ENCODE results near the gene FCHSD2. TPM values are rescaled to one million over a fixed set of nuclear protein-coding genes. Genes with fewer than 3 reads are reported as not detected.

Gene FCHSD2
- total and polyA plus RNA-seq, 2 donors (not counting 3 experiments of a cell fraction or from before 2014, with no cell fraction given) = 20.8 to 56.9 TPM

DNA sequence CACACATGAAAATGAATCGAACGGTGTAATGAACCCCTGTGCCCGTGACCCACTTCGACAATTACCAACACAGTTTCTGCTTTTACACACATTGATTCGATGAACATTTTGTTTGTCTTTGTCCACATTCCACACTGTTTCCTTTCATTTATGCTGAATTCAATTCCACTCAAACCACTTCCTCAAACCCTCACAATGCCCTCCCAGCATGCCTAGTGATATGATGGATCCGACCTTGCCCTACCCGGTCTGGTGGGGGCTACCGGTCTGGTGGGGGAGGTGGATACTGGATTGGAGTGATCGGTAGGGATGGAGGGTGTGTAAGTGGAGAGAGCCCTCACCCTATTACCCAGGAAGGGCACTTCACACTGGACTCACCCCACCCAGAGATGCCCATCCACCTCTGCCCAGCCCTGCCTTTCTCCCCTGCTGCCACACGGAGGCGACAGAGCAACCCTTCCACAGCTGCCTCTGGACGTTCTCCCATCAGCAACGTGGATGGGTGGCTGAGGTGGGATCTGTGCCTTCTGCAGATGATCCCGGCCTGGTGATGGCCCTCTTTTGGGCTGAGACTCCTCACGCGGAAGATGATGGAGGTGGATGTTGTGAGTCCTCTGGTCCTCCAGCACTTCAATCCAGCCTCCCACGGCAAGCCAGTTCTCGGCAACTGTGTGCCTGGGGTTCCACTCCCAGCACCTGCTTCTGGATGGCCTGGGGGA lies 43.0 kb upstream of the FCHSD2 start:
- H3K27me3 ChIP-seq (ENCODE audit: control insufficient read depth in 2 of 2, insufficient read depth in 2 of 2, low read length in 2 of 2) = no peaks in the 10 kb centered on the region
- DNase-seq (ENCODE audit: low read depth, low spot score) = peak; percentile 75
- peaks cover 23% of the 10 kb centered on the region for H3K4me1 ChIP-seq (ENCODE audit: control insufficient read depth, extremely low read depth, insufficient read depth, low read length)
- CTCF ChIA-PET = interaction anchor here (0.6 to 5.1 kb wide), 28 partner anchors 7 to 501 kb away, joined by 3 to 110 read pairs (median 6); partner anchors contain the start of genes FCHSD2 and P2RY2
- peak overlapping the region; percentile 53 for H3K4me2 ChIP-seq (ENCODE audit: insufficient read depth, low read length)
- H2AFZ ChIP-seq (ENCODE audit: low read depth, low read length) = peak overlapping the region; percentile 88
- H4K20me1 ChIP-seq (replicated peaks; ENCODE audit: control insufficient read depth, extremely low read depth, insufficient read depth, low read length) = no peaks in the 10 kb centered on the region
- FAIRE-seq = no peak
- peak overlapping the region in 1 of 3 experiments; percentile 24 for H3K4me3 ChIP-seq (replicated peaks in 1 of 3; ENCODE audit: insufficient read depth in 1 of 3, low read depth in 1 of 3, low read length in 3 of 3)
- H3K9me3 ChIP-seq (replicated peaks; ENCODE audit: control insufficient read depth, insufficient read depth, low read length) = no peaks in the 10 kb centered on the region
- TSS peak; percentile 34 for BruUV-seq (replicated peaks)
- POLR2A ChIA-PET = interaction anchor here (1.2 kb wide), 2 partner anchors 8 to 104 kb away, joined by 3 to 4 read pairs; no protein-coding TSS in a partner anchor
- dilution Hi-C loops (cut with MboI; ENCODE audit: extremely low pct_ligation_motif_present, low sequenced_read_pairs) (no loop called here), intact Hi-C loops (cut with micrococcal nuclease) (loop anchor here (1.0 kb wide), 8 partner anchors 8 to 208 kb away; partner anchors contain the start of gene P2RY2)
- H3K9ac ChIP-seq (replicated peaks; ENCODE audit: extremely low read depth, insufficient read depth, low read length) = peak overlapping the region; percentile 40
- H3K27ac ChIP-seq (ENCODE audit: insufficient read depth, low read depth, low read length) = peak overlapping the region; percentile 53
- peak; percentile 93 to 97 for TF ChIP-seq CTCF (IDR thresholded peaks at IDR 0.05; ENCODE audit: extremely low read depth in 1 of 2, insufficient read depth in 1 of 2, low read depth in 1 of 2, low read length in 2 of 2)
- TF ChIP-seq MYC (IDR thresholded peaks at IDR 0.05; ENCODE audit: low read depth, low read length) = no peak
- TF ChIP-seq POLR2AphosphoS5 (IDR thresholded peaks at IDR 0.05; ENCODE audit: insufficient read depth, low read depth, low read length) = peak; percentile 30
- TF ChIP-seq GATA2 (IDR thresholded peaks at IDR 0.05; ENCODE audit: insufficient read depth, insufficient read length, low read depth, low read length) = no peak
- H3K9me1 ChIP-seq (replicated peaks; ENCODE audit: control insufficient read depth, extremely low read depth, insufficient read depth, low read length) = no peaks in the 10 kb centered on the region
- no peaks in the 10 kb centered on the region for H3K36me3 ChIP-seq (ENCODE audit: control insufficient read depth in 2 of 2, extremely low read depth in 1 of 2, insufficient read depth in 2 of 2, low read length in 2 of 2)
- no peaks in the 10 kb centered on the region for H3K79me2 ChIP-seq (ENCODE audit: control insufficient read depth, insufficient read depth, low read length)

Data from endothelial cell of umbilical vein (primary cell).